Measurements from ENCODE around the gene MRPS33.

Gene MRPS33

GRCh38 chr7:141001546-141001945, 13.2 kb downstream of the MRPS33 start:
- ChIA-PET POLR2A (no interaction called here), CTCF (interaction anchor here (0.9 to 2.2 kb wide), 2 partner anchors 10 to 165 kb away, joined by 3 to 8 read pairs; no protein-coding TSS in a partner anchor)
- DNase-seq (ENCODE audit: low read depth, low spot score) = no peak
- TF ChIP-seq CTCF (IDR thresholded peaks at IDR 0.05; ENCODE audit: insufficient read depth, low read length, missing control alignments) = no peak
- H3K4me3 ChIP-seq (ENCODE audit: low read depth, low read length) = no peak overlapping the region

- no peak for TF ChIP-seq CTCF (IDR thresholded peaks at IDR 0.05; ENCODE audit: insufficient read depth, low read length, missing control alignments)
- ChIA-PET POLR2A (no interaction called here), CTCF (interaction anchor here (0.9 to 2.2 kb wide), 2 partner anchors 10 to 164 kb away, joined by 3 to 8 read pairs; no protein-coding TSS in a partner anchor)
- H3K4me3 ChIP-seq (ENCODE audit: low read depth, low read length) = no peak overlapping the region
- DNase-seq (ENCODE audit: low read depth, low spot score) = no peak
Observed at GRCh38 chr7:141001122-141001521, 13.6 kb downstream of the MRPS33 start.

- TF ChIP-seq CTCF (IDR thresholded peaks at IDR 0.05; ENCODE audit: insufficient read depth, low read length, missing control alignments) = no peak
- no peak overlapping the region for H3K4me3 ChIP-seq (ENCODE audit: low read depth, low read length)
- CTCF ChIA-PET = no interaction called here
- POLR2A ChIA-PET = no interaction called here
- DNase-seq (ENCODE audit: low read depth, low spot score) = no peak
Observed at GRCh38 chr7:140998715-140999114, 16.0 kb downstream of the MRPS33 start.

- TF ChIP-seq CTCF (IDR thresholded peaks at IDR 0.05; ENCODE audit: insufficient read depth, low read length, missing control alignments) = no peak
- no peak for DNase-seq (ENCODE audit: low read depth, low spot score)
- CTCF ChIA-PET = no interaction called here
- no peak overlapping the region for H3K4me3 ChIP-seq (ENCODE audit: low read depth, low read length)
- POLR2A ChIA-PET = no interaction called here
Observed at GRCh38 chr7:140992422-140992821, 22.3 kb downstream of the MRPS33 start.

GRCh38 chr7:140990193-140990962, 24.4 kb downstream of the MRPS33 start:
- POLR2A ChIA-PET = no interaction called here
- TF ChIP-seq CTCF (IDR thresholded peaks at IDR 0.05; ENCODE audit: insufficient read depth, low read length, missing control alignments) = no peak
- CTCF ChIA-PET = no interaction called here
- no peak overlapping the region for H3K4me3 ChIP-seq (ENCODE audit: low read depth, low read length)
- no peak for DNase-seq (ENCODE audit: low read depth, low spot score)

GRCh38 chr7:140989068-140989467, 25.7 kb downstream of the MRPS33 start:
- no peak for TF ChIP-seq CTCF (IDR thresholded peaks at IDR 0.05; ENCODE audit: insufficient read depth, low read length, missing control alignments)
- ChIA-PET POLR2A (no interaction called here), CTCF (no interaction called here)
- DNase-seq (ENCODE audit: low read depth, low spot score) = no peak
- no peak overlapping the region for H3K4me3 ChIP-seq (ENCODE audit: low read depth, low read length)
